SK-N-SH (cell line): ENCODE data around the gene SLC7A6. TPM values are rescaled to one million over a fixed set of nuclear protein-coding genes. Genes with fewer than 3 reads are reported as not detected.

Experiments
- CTCF ChIA-PET: fragments of 300-600, 350-600 bp; formaldehyde crosslinking; extraction: SDS; loops from one replicate; lab custom pipeline; 2021; lab: Yijun Ruan, JAX
- POLR2A ChIA-PET: fragments of 350-600 bp; sonication (Branson Sonifier 250); formaldehyde crosslinking; extraction: SDS; loops from one replicate; lab custom pipeline; 2020; ENCODE audit warnings: antibody characterized with exemption, inconsistent platforms; lab: Yijun Ruan, JAX
- DNase-seq: peaks from one replicate; pipeline ENCODE4 v3.0.0; 2012
- H2AFZ ChIP-seq: fragments of 200-600 bp; sonication (generic); 2 replicates; pipeline ENCODE4 v1.8.1; 2016; ENCODE audit warnings: antibody characterized with exemption, mild to moderate bottlenecking, low read depth
- H3F3A ChIP-seq: fragments of 200-600 bp; sonication (generic); replicated peaks from 2 replicates; pipeline ENCODE3; 2016; ENCODE audit warnings: antibody characterized with exemption, mild to moderate bottlenecking; ENCODE audit not compliant: insufficient read depth
- H3K27ac ChIP-seq, 2 experiments: fragments of 200-500 bp in 1 of 2; fragments of 200-600 bp in 1 of 2; sonication (Bioruptor generic) in 1 of 2; sonication (generic), shearing (Covaris generic) in 1 of 2; 2 replicates each; pipeline versions ENCODE4 v1.5.1 to v1.6.1; 2014 to 2016; ENCODE audit warnings: low read depth in 2 of 2, inconsistent platforms in 1 of 2, low read length in 1 of 2, mild to moderate bottlenecking in 1 of 2, mixed read lengths in 1 of 2
- H3K27me3 ChIP-seq: fragments of 200-600 bp; sonication (generic), shearing (Covaris generic); 2 replicates; pipeline ENCODE4 v1.6.1; 2016; ENCODE audit warnings: mixed run types; ENCODE audit not compliant: insufficient read depth
- H3K36me3 ChIP-seq, 2 experiments: fragments of 200-500 bp in 1 of 2; fragments of 200-600 bp in 1 of 2; sonication (Bioruptor generic) in 1 of 2; sonication (generic) in 1 of 2; replicated peaks in 1 of 2; 2 replicates each; pipeline versions ENCODE3 to v1.5.1; 2014 to 2016; ENCODE audit warnings: low read length in 1 of 2, mild to moderate bottlenecking in 1 of 2; ENCODE audit not compliant: insufficient read depth in 2 of 2, control insufficient read depth in 1 of 2
- H3K4me1 ChIP-seq, 2 experiments: fragments of 200-500 bp in 1 of 2; fragments of 200-600 bp in 1 of 2; sonication (Bioruptor generic) in 1 of 2; sonication (generic), shearing (Covaris generic) in 1 of 2; 2 replicates each; pipeline versions ENCODE4 v1.5.1 to v1.6.1; 2014 to 2016; ENCODE audit warnings: low read depth in 1 of 2, low read length in 1 of 2, mixed run types in 1 of 2; ENCODE audit not compliant: insufficient read depth in 2 of 2, control insufficient read depth in 1 of 2
- H3K4me2 ChIP-seq: fragments of 200-600 bp; sonication (generic), shearing (Covaris generic); 2 replicates; pipeline ENCODE4 v1.6.1; 2017; ENCODE audit warnings: mixed run types
- H3K4me3 ChIP-seq, 2 experiments: fragments of 200-500 bp in 1 of 2; fragments of 200-600 bp in 1 of 2; sonication (Bioruptor generic) in 1 of 2; sonication (generic), shearing (Covaris generic) in 1 of 2; 2 replicates each; pipeline versions ENCODE4 v1.5.1 to v1.8.1; 2014 to 2016; ENCODE audit warnings: low read depth in 2 of 2, inconsistent platforms in 1 of 2, low read length in 1 of 2, mild to moderate bottlenecking in 1 of 2, mixed read lengths in 1 of 2, moderate library complexity in 1 of 2
- H3K79me2 ChIP-seq: fragments of 200-600 bp; sonication (generic); 2 replicates; pipeline ENCODE4 v1.8.1; 2017; ENCODE audit warnings: mild to moderate bottlenecking; ENCODE audit not compliant: insufficient read depth
- H3K9ac ChIP-seq: fragments of 200-600 bp; sonication (generic); 2 replicates; pipeline ENCODE4 v1.6.1; 2017; ENCODE audit warnings: mixed run types
- H3K9me2 ChIP-seq: fragments of 200-600 bp; sonication (generic); 2 replicates; pipeline ENCODE4 v1.6.1; 2017; ENCODE audit warnings: mixed run types
- H3K9me3 ChIP-seq: fragments of 200-600 bp; sonication (generic); 2 replicates; pipeline ENCODE4 v1.6.1; 2017; ENCODE audit warnings: mixed run types, mild to moderate bottlenecking, moderate library complexity
- H4K20me1 ChIP-seq: fragments of 200-600 bp; sonication (generic); 2 replicates; pipeline ENCODE4 v1.6.1; 2017; ENCODE audit warnings: mild to moderate bottlenecking, mixed run types; ENCODE audit not compliant: insufficient read depth
- CHD2 ChIP-seq: fragments of 150-350 bp; IDR thresholded peaks from 2 replicates; pipeline ENCODE4 v1.6.1; 2018; ENCODE audit warnings: low read length; ENCODE audit not compliant: partially characterized antibody
- IRF3 ChIP-seq: fragments of 150-350 bp; IDR thresholded peaks from 2 replicates; pipeline ENCODE4 v1.6.1; 2016; ENCODE audit warnings: mild to moderate bottlenecking, low read depth, low read length
- JUND ChIP-seq: IDR thresholded peaks from 2 replicates; pipeline ENCODE4 v1.4.0; 2012
- MXI1 ChIP-seq: IDR thresholded peaks from 2 replicates; pipeline ENCODE4 v1.6.1; 2012; ENCODE audit warnings: mild to moderate bottlenecking, low read depth, low read length, improper control_type of control experiment
- NFIC ChIP-seq: IDR thresholded peaks from 2 replicates; pipeline ENCODE4 v1.4.0; 2012; ENCODE audit warnings: borderline replicate concordance
- PBX3 ChIP-seq: IDR thresholded peaks from 2 replicates; pipeline ENCODE4; 2012
- RCOR1 ChIP-seq: fragments of 150-350 bp; IDR thresholded peaks from 2 replicates; pipeline ENCODE4 v1.6.1; 2017; ENCODE audit warnings: antibody characterized with exemption, low read length
- WGBS: methylation state at CpG from one replicate; pipeline ENCODE4 v1.1.6; 2017; ENCODE audit warnings: low lambda C conversion rate; 5-methylcytosine and 5-hydroxymethylcytosine counted together
- polyA plus RNA-seq, 3 experiments: library from polyadenylated mRNA; depleted of rRNA; stranded (reverse); fragments of >200 nt; gene quantifications; 2 replicates each; pipeline ENCODE4 v1.2.3, GENCODE V29; 2012

The SLC7A6 gene
- polyA plus RNA-seq, 1 of the 3 experiments (the other 2 are of a cell fraction): 19.0 TPM

- Histone ChIP-seq H3K27me3 (no peaks in the 10 kb centered on the region), H3K9me3 (no peaks in the 10 kb centered on the region), H3K9me2 (no peaks in the 10 kb centered on the region), H3K4me3 (no peak overlapping the region), H3F3A (peaks cover 15% of the 10 kb centered on the region), H3K79me2 (no peaks in the 10 kb centered on the region), H3K4me2 (no peak overlapping the region), H4K20me1 (0 out of 2 replicates have a peak, but pooled peaks cover 6% of the 10 kb centered on the region), H3K9ac (no peak overlapping the region; the same call in 1 of the 2 replicates), H3K27ac (peak overlapping the region in 1 of 2 experiments; percentile 57; a peak in 3 of 4 replicates), H3K4me1 (peaks cover 3 to 15% of the 10 kb centered on the region in 2 experiments; a peak in 3 of 4 replicates)
- CTCF ChIA-PET: interaction anchor here (1.2 kb wide), 1 partner anchor 37 kb away, joined by 5 read pairs; no protein-coding TSS in a partner anchor
- 53% methylated on average over 5 of the region's 5 CpGs for whole genome bisulfite sequencing
- TF ChIP-seq NFIC (peak; percentile 52; the same call in 1 of the 2 replicates), PBX3 (0 out of 2 replicates have a peak, but pooled peaks have one; percentile 3), RCOR1 (no peak), CHD2 (no peak), JUND (0 out of 2 replicates have a peak, but pooled peaks have one; percentile 4)
- TF ChIP-seq, all 33 proteins: peak for 3
- H3K36me3 ChIP-seq: peaks cover 54 to 83% of the 10 kb centered on the region in 2 experiments
- POLR2A ChIA-PET: no interaction called here
- H2AFZ ChIP-seq: no peak overlapping the region
- no peak for DNase-seq
Measured at GRCh38 chr16:68298907-68299561, 34.7 kb downstream of the SLC7A6 start.

GRCh38 chr16:68299571-68300453, 35.5 kb downstream of the SLC7A6 start:
- Histone ChIP-seq H3K79me2 (peaks cover 2% of the 10 kb centered on the region; the same call in 1 of the 2 replicates), H3K4me3 (no peak overlapping the region), H3K9me3 (no peaks in the 10 kb centered on the region), H3F3A (peaks cover 15% of the 10 kb centered on the region), H2AFZ (no peak overlapping the region), H3K9me2 (no peaks in the 10 kb centered on the region), H3K27ac (peak overlapping the region in 1 of 2 experiments; percentile 57; a peak in 3 of 4 replicates), H3K4me2 (no peak overlapping the region), H3K27me3 (no peaks in the 10 kb centered on the region), H3K36me3 (peaks cover 53 to 82% of the 10 kb centered on the region in 2 experiments), H4K20me1 (0 out of 2 replicates have a peak, but pooled peaks cover 6% of the 10 kb centered on the region), H3K4me1 (peaks cover 3 to 15% of the 10 kb centered on the region in 2 experiments; a peak in 3 of 4 replicates), H3K9ac (no peak overlapping the region; the same call in 1 of the 2 replicates)
- ChIA-PET CTCF (interaction anchor here (0.8 to 1.7 kb wide), 6 partner anchors 11 to 484 kb away, joined by 3 to 6 read pairs (median 4); partner anchors contain the start of genes PRMT7, SLC7A6 and SLC7A6OS), POLR2A (no interaction called here)
- DNase-seq: no peak
- WGBS: 78% methylated on average over 11 of the region's 11 CpGs
- TF ChIP-seq IRF3: no peak
- TF ChIP-seq MXI1: peak; percentile 23; the same call in 1 of the 2 replicates
